Esophagus squamous epithelium (tissue), 4 donors: ENCODE data around the gene CIITA.

Experiments used
- CTCF ChIP-seq, 6 experiments: fragments of 450-650 bp in 4 of 6; fragments of 200-600 bp in 2 of 6; sonication (generic) in 2 of 6; IDR thresholded peaks; one replicate each; pipeline ENCODE4 v1.5.1; 2016 to 2019; ENCODE audit warnings: antibody characterized with exemption in 6 of 6, mild to moderate bottlenecking in 4 of 6, moderate library complexity in 4 of 6
- POLR2A ChIP-seq, 4 donors: fragments of 450-650 bp; IDR thresholded peaks; one replicate each; pipeline ENCODE4 v1.6.1; 2017; ENCODE audit warnings: antibody characterized with exemption in 4 of 4, mild to moderate bottlenecking in 4 of 4, moderate library complexity in 3 of 4

- no peak for TF ChIP-seq CTCF (IDR thresholded peaks at IDR 0.05)
- no peak for TF ChIP-seq POLR2A (IDR thresholded peaks at IDR 0.05)
These were observed 91.0 kb downstream of the CIITA start for GRCh38 chr16:10967986-10968385.
